Dermis microvascular lymphatic vessel endothelial cell (primary cell): ENCODE measurements around the gene COA3. TPM values are rescaled to one million over a fixed set of nuclear protein-coding genes. Genes with fewer than 3 reads are reported as not detected.

Source experiments
- DNase-seq, 2 donors: peaks; one replicate each; pipeline versions ENCODE4 v3.0.0 to v3.0.0-alpha.2; 2010; ENCODE audit warnings: low read depth in 2 of 2
- total RNA-seq: library from RNA; depleted of rRNA; stranded (reverse); fragments of >200 nt; gene quantifications from 2 replicates; pipeline ENCODE4 v1.2.1, GENCODE V29; 2014

COA3 gene
- total RNA-seq, 1 donor from 2014 or later, result 60.1 TPM

GRCh38 chr17:42818379-42818778 is 19.9 kb upstream of the COA3 start:
- no peak for DNase-seq

GRCh38 chr17:42817866-42818265 is 19.4 kb upstream of the COA3 start:
- peak in 1 of 2 donors; percentile 23 for DNase-seq

- DNase-seq, result peak in 1 of 2 donors; percentile 79
These were observed 16.3 kb upstream of the COA3 start for GRCh38 chr17:42814633-42815399.

GRCh38 chr17:42809250-42809649 is 10.7 kb upstream of the COA3 start:
- no peak for DNase-seq

GRCh38 chr17:42806249-42806648 is 7.7 kb upstream of the COA3 start:
- no peak for DNase-seq

- no peak for DNase-seq
These were observed 6.4 kb upstream of the COA3 start for GRCh38 chr17:42804918-42805367.

- DNase-seq, result no peak
These were observed 4.8 kb upstream of the COA3 start for GRCh38 chr17:42803074-42803883.

- no peak for DNase-seq
These were observed 507 bp downstream of the COA3 start for GRCh38 chr17:42798011-42798382.

- DNase-seq, result no peak
These were observed 1.2 kb downstream of the COA3 start for GRCh38 chr17:42797067-42798007.

- no peak for DNase-seq
These were observed 2.3 kb downstream of the COA3 start for GRCh38 chr17:42796066-42796758.

GRCh38 chr17:42795465-42795864 is 3.0 kb downstream of the COA3 start:
- no peak for DNase-seq

- no peak for DNase-seq
These were observed 3.4 kb downstream of the COA3 start for GRCh38 chr17:42795061-42795460.

GRCh38 chr17:42792545-42792944 is 6.0 kb downstream of the COA3 start:
- no peak for DNase-seq

GRCh38 chr17:42791948-42792347 is 6.6 kb downstream of the COA3 start:
- no peak for DNase-seq

- DNase-seq, result no peak
These were observed 11.2 kb downstream of the COA3 start for GRCh38 chr17:42787266-42787665.

- DNase-seq, result no peak
These were observed 13.5 kb downstream of the COA3 start for GRCh38 chr17:42784811-42785592.

GRCh38 chr17:42784409-42784808 is 14.1 kb downstream of the COA3 start:
- peak in 1 of 2 donors; percentile 43 for DNase-seq

- DNase-seq, result no peak
These were observed 14.7 kb downstream of the COA3 start for GRCh38 chr17:42783791-42784138.

- DNase-seq, result peak in 1 of 2 donors; percentile 73
These were observed 15.3 kb downstream of the COA3 start for GRCh38 chr17:42783062-42783790.
